ENCODE data around the gene DNAJA4. TPM values are rescaled to one million over a fixed set of nuclear protein-coding genes. Genes with fewer than 3 reads are reported as not detected.

The DNAJA4 gene
- total and polyA plus RNA-seq, 9 of the 15 experiments (the other 6 are each of a cell fraction or from before 2014, with no cell fraction given), result 0.11 to 1.0 (median 0.16) TPM; not detected in 4

DNA sequence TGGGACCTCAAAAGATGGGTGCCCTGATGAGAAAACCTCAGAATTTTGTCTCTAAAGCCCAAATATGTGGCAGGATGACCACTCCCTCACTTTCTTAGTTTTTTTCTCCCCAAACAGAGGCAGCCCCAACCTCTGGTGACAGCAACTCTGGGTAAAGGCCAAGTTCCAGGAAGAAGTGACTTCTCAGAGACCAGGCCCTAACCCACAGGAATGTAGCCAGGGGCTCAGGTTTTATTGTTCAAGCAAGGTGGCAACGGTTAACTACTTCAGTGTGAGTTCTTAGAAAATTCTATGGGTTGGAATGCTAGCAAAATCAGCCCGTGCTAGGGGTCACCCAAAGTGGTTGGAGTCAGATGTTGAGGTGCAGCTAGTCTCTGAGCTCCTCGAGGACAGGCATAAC lies 5.1 kb upstream of the DNAJA4 start:
- BruUV-seq (replicated peaks), result no TSS peak
- DNase-seq (ENCODE audit: extremely low read depth in 1 of 4, low spot score in 3 of 4) (no peak), FAIRE-seq (no peak), ATAC-seq (no peak)
- no peak overlapping the region for H3K4me2 ChIP-seq (ENCODE audit: insufficient read depth, low read length)
- in situ Hi-C loops (cut with MboI) (no loop called here), intact Hi-C loops (cut with micrococcal nuclease) (no loop called here)
- peak overlapping the region; percentile 84 for H2AFZ ChIP-seq (ENCODE audit: low read depth, low read length)
- ChIA-PET CTCF (ENCODE audit: low intra/inter-chr PET ratio) (no interaction called here), POLR2A (interaction anchor here (0.7 kb wide), 1 partner anchor 79 kb away, joined by 3 read pairs; no protein-coding TSS in a partner anchor)
- WGBS (ENCODE audit: insufficient coverage, low coverage, missing lambda C conversion rate), result 7% methylated on average over 3 of the region's 3 CpGs
- H3K4me3 ChIP-seq, result no peak overlapping the region
- H3K9ac ChIP-seq (ENCODE audit: insufficient read depth in 1 of 2, low read depth in 2 of 2, low read length in 2 of 2), result no peak overlapping the region
- TF ChIP-seq CCNT2 (IDR thresholded peaks at IDR 0.05; ENCODE audit: borderline replicate concordance, extremely low read depth, insufficient read length, low read depth, low read length) (no peak), RAD51 (IDR thresholded peaks at IDR 0.05; ENCODE audit: borderline replicate concordance, low read depth) (no peak), PHB2 (IDR thresholded peaks at IDR 0.05; ENCODE audit: low read depth) (no peak), ZNF76 (CRISPR knock-in tag; IDR thresholded peaks at IDR 0.05; ENCODE audit: borderline replicate concordance) (no peak), PML (IDR thresholded peaks at IDR 0.05; ENCODE audit: low read length) (no peak), PPARD (CRISPR knock-in tag; IDR thresholded peaks at IDR 0.05) (no peak), HNRNPUL1 (IDR thresholded peaks at IDR 0.05; ENCODE audit: low read length) (no peak), GABPB1 (CRISPR knock-in tag; IDR thresholded peaks at IDR 0.05) (no peak), TCFL5 (CRISPR knock-in tag; conservative IDR thresholded peaks at IDR 0.05) (no peak), HMG20B (CRISPR knock-in tag; IDR thresholded peaks at IDR 0.05) (no peak), ZSCAN29 (IDR thresholded peaks at IDR 0.05) (no peak), RFX7 (CRISPR knock-in tag; IDR thresholded peaks at IDR 0.05) (no peak), COPS2 (conservative IDR thresholded peaks at IDR 0.05) (no peak), ZNF23 (CRISPR knock-in tag; IDR thresholded peaks at IDR 0.05) (no peak)
- TF ChIP-seq, protein P1, sequence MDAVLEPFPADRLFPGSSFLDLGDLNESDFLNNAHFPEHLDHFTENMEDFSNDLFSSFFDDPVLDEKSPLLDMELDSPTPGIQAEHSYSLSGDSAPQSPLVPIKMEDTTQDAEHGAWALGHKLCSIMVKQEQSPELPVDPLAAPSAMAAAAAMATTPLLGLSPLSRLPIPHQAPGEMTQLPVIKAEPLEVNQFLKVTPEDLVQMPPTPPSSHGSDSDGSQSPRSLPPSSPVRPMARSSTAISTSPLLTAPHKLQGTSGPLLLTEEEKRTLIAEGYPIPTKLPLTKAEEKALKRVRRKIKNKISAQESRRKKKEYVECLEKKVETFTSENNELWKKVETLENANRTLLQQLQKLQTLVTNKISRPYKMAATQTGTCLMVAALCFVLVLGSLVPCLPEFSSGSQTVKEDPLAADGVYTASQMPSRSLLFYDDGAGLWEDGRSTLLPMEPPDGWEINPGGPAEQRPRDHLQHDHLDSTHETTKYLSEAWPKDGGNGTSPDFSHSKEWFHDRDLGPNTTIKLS (IDR thresholded peaks at IDR 0.05; ENCODE audit: borderline replicate concordance, low read depth), result no peak
- TF ChIP-seq, protein P2, sequence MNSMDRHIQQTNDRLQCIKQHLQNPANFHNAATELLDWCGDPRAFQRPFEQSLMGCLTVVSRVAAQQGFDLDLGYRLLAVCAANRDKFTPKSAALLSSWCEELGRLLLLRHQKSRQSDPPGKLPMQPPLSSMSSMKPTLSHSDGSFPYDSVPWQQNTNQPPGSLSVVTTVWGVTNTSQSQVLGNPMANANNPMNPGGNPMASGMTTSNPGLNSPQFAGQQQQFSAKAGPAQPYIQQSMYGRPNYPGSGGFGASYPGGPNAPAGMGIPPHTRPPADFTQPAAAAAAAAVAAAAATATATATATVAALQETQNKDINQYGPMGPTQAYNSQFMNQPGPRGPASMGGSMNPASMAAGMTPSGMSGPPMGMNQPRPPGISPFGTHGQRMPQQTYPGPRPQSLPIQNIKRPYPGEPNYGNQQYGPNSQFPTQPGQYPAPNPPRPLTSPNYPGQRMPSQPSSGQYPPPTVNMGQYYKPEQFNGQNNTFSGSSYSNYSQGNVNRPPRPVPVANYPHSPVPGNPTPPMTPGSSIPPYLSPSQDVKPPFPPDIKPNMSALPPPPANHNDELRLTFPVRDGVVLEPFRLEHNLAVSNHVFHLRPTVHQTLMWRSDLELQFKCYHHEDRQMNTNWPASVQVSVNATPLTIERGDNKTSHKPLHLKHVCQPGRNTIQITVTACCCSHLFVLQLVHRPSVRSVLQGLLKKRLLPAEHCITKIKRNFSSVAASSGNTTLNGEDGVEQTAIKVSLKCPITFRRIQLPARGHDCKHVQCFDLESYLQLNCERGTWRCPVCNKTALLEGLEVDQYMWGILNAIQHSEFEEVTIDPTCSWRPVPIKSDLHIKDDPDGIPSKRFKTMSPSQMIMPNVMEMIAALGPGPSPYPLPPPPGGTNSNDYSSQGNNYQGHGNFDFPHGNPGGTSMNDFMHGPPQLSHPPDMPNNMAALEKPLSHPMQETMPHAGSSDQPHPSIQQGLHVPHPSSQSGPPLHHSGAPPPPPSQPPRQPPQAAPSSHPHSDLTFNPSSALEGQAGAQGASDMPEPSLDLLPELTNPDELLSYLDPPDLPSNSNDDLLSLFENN (IDR thresholded peaks at IDR 0.05; ENCODE audit: low read depth in 2 of 2, low read length in 2 of 2), result no peak
- H3K9me3 ChIP-seq (replicated peaks; ENCODE audit: control insufficient read depth, insufficient read depth, low read depth, low read length), result no peaks in the 10 kb centered on the region
- H4K20me1 ChIP-seq (replicated peaks; ENCODE audit: control insufficient read depth, insufficient read depth, low read length), result no peaks in the 10 kb centered on the region
- no peaks in the 10 kb centered on the region for H3K79me2 ChIP-seq (ENCODE audit: control insufficient read depth, insufficient read depth, low read length)
- no peak overlapping the region for H3K27ac ChIP-seq (ENCODE audit: extremely low read depth, low read depth, low read length)
- no peaks in the 10 kb centered on the region for H3K27me3 ChIP-seq (ENCODE audit: control insufficient read depth in 2 of 2, insufficient read depth in 2 of 2, low read length in 2 of 2)
- peaks cover 10 to 16% of the 10 kb centered on the region in 2 experiments; a peak in 4 of 5 replicates for H3K4me1 ChIP-seq (replicated peaks in 1 of 2; ENCODE audit: control insufficient read depth in 2 of 2, insufficient read depth in 2 of 2, low read length in 2 of 2)
- H3K9me1 ChIP-seq (ENCODE audit: control insufficient read depth, insufficient read depth, low read length), result no peaks in the 10 kb centered on the region
- H3K36me3 ChIP-seq (ENCODE audit: control insufficient read depth, insufficient read depth, low read length), result no peaks in the 10 kb centered on the region

Measured in K562 (cell line).